Activated naive CD8-positive, alpha-beta T cell treated with anti-CD3 and anti-CD28 coated beads for 36 hours (primary cell): ENCODE measurements around the gene JPH4. TPM values are rescaled to one million over a fixed set of nuclear protein-coding genes. Genes with fewer than 3 reads are reported as not detected.
"Not testable (repeated sequence)": the region's sequence is repeated elsewhere in the genome, so short reads cannot be mapped to it uniquely, and the experiment has no call there.

ENCODE experiments used
- DNase-seq: peaks from one replicate; pipeline ENCODE4 v3.0.0; 2021
- H3K27ac Mint-ChIP-seq: one replicate; pipeline ENCODE4 v1.8.0; 2022; ENCODE audit warnings: mild to moderate bottlenecking, moderate library complexity, mixed read lengths
- H3K27me3 Mint-ChIP-seq: one replicate; pipeline ENCODE4 v1.8.0; 2022; ENCODE audit warnings: mild to moderate bottlenecking, mixed read lengths
- H3K36me3 Mint-ChIP-seq: one replicate; pipeline ENCODE4 v1.8.0; 2021; ENCODE audit warnings: mild to moderate bottlenecking, mixed read lengths
- H3K4me1 Mint-ChIP-seq: one replicate; pipeline ENCODE4 v1.8.0; 2021; ENCODE audit warnings: mixed read lengths
- H3K4me3 Mint-ChIP-seq: one replicate; pipeline ENCODE4 v1.8.0; 2022; ENCODE audit warnings: mild to moderate bottlenecking, moderate library complexity, mixed read lengths
- H3K9me3 Mint-ChIP-seq: one replicate; pipeline ENCODE4 v1.8.0; 2022; ENCODE audit warnings: mixed read lengths
- total RNA-seq, 2 experiments: library from RNA; stranded (reverse); gene quantifications; one replicate each; pipeline ENCODE4 v1.2.3, GENCODE V29; 2021

The JPH4 gene
- total RNA-seq, 2 experiments from 2014 or later: 0.72 to 0.74 TPM

- peaks cover 27% of the 10 kb centered on the region for H3K4me1 Mint-ChIP-seq
- peaks cover 7% of the 10 kb centered on the region for H3K36me3 Mint-ChIP-seq
- no peak for DNase-seq
- peaks cover 12% of the 10 kb centered on the region for H3K9me3 Mint-ChIP-seq
- H3K27ac Mint-ChIP-seq: no peak overlapping the region
- no peak overlapping the region for H3K4me3 Mint-ChIP-seq
- H3K27me3 Mint-ChIP-seq: no peaks in the 10 kb centered on the region
Measured at GRCh38 chr14:23612802-23613201, 34.2 kb upstream of the JPH4 start.

- H3K4me1 Mint-ChIP-seq: peaks cover 27% of the 10 kb centered on the region
- DNase-seq: no peak
- H3K9me3 Mint-ChIP-seq: peaks cover 12% of the 10 kb centered on the region
- no peaks in the 10 kb centered on the region for H3K27me3 Mint-ChIP-seq
- no peak overlapping the region for H3K27ac Mint-ChIP-seq
- H3K4me3 Mint-ChIP-seq: no peak overlapping the region
- H3K36me3 Mint-ChIP-seq: peaks cover 7% of the 10 kb centered on the region
Measured at GRCh38 chr14:23612354-23612732, 33.8 kb upstream of the JPH4 start.

GRCh38 chr14:23610815-23611289 is 32.3 kb upstream of the JPH4 start:
- peaks cover 36% of the 10 kb centered on the region for H3K4me1 Mint-ChIP-seq
- H3K9me3 Mint-ChIP-seq: peaks cover 12% of the 10 kb centered on the region
- DNase-seq: no peak
- H3K27me3 Mint-ChIP-seq: no peaks in the 10 kb centered on the region
- H3K36me3 Mint-ChIP-seq: peaks cover 7% of the 10 kb centered on the region
- no peak overlapping the region for H3K4me3 Mint-ChIP-seq
- peak overlapping the region; percentile 88 for H3K27ac Mint-ChIP-seq

- DNase-seq: no peak
- peaks cover 7% of the 10 kb centered on the region for H3K36me3 Mint-ChIP-seq
- H3K4me3 Mint-ChIP-seq: peak overlapping the region; percentile 48
- H3K4me1 Mint-ChIP-seq: peaks cover 39% of the 10 kb centered on the region
- H3K27me3 Mint-ChIP-seq: no peaks in the 10 kb centered on the region
- H3K27ac Mint-ChIP-seq: peak overlapping the region; percentile 88
- peaks cover 12% of the 10 kb centered on the region for H3K9me3 Mint-ChIP-seq
Measured at GRCh38 chr14:23610090-23610814, 31.7 kb upstream of the JPH4 start.

GRCh38 chr14:23609411-23610089 is 31.0 kb upstream of the JPH4 start:
- not testable (repeated sequence) for H3K4me3 Mint-ChIP-seq, H3K36me3 Mint-ChIP-seq, DNase-seq, H3K27me3 Mint-ChIP-seq
- H3K4me1 Mint-ChIP-seq: peaks cover 39% of the 10 kb centered on the region
- peak overlapping the region; percentile 88 for H3K27ac Mint-ChIP-seq
- H3K9me3 Mint-ChIP-seq: peaks cover 12% of the 10 kb centered on the region

GRCh38 chr14:23609001-23609400 is 30.4 kb upstream of the JPH4 start:
- Mint-ChIP-seq H3K9me3 (peaks cover 12% of the 10 kb centered on the region), H3K27me3 (no peaks in the 10 kb centered on the region), H3K36me3 (peaks cover 7% of the 10 kb centered on the region), H3K27ac (peak overlapping the region; percentile 65), H3K4me1 (peaks cover 39% of the 10 kb centered on the region), H3K4me3 (no peak overlapping the region)
- DNase-seq: no peak

GRCh38 chr14:23608454-23608853 is 29.9 kb upstream of the JPH4 start:
- Mint-ChIP-seq H3K27me3 (no peaks in the 10 kb centered on the region), H3K36me3 (peaks cover 7% of the 10 kb centered on the region), H3K4me3 (no peak overlapping the region), H3K27ac (no peak overlapping the region), H3K9me3 (peaks cover 12% of the 10 kb centered on the region), H3K4me1 (peaks cover 38% of the 10 kb centered on the region)
- no peak for DNase-seq

GRCh38 chr14:23605931-23606585 is 27.5 kb upstream of the JPH4 start:
- no peak overlapping the region for H3K4me3 Mint-ChIP-seq
- peaks cover 36% of the 10 kb centered on the region for H3K4me1 Mint-ChIP-seq
- peak; percentile 14 for DNase-seq

GRCh38 chr14:23604675-23605170 is 26.1 kb upstream of the JPH4 start:
- no peak for DNase-seq
- peaks cover 25% of the 10 kb centered on the region for H3K4me1 Mint-ChIP-seq
- peaks cover 5% of the 10 kb centered on the region for H3K36me3 Mint-ChIP-seq
- peaks cover 8% of the 10 kb centered on the region for H3K9me3 Mint-ChIP-seq
- no peaks in the 10 kb centered on the region for H3K27me3 Mint-ChIP-seq
- H3K4me3 Mint-ChIP-seq: no peak overlapping the region
- H3K27ac Mint-ChIP-seq: no peak overlapping the region

More at GRCh38 chr14:23605931-23606585, 27.5 kb upstream of the JPH4 start:
- Mint-ChIP-seq H3K27me3 (no peaks in the 10 kb centered on the region), H3K36me3 (peaks cover 7% of the 10 kb centered on the region), H3K27ac (peak overlapping the region; percentile 72), H3K9me3 (peaks cover 12% of the 10 kb centered on the region)

- peaks cover 5% of the 10 kb centered on the region for H3K36me3 Mint-ChIP-seq
- H3K27me3 Mint-ChIP-seq: no peaks in the 10 kb centered on the region
- no peak overlapping the region for H3K27ac Mint-ChIP-seq
- peaks cover 5% of the 10 kb centered on the region for H3K9me3 Mint-ChIP-seq
- H3K4me1 Mint-ChIP-seq: peaks cover 19% of the 10 kb centered on the region
- no peak overlapping the region for H3K4me3 Mint-ChIP-seq
- DNase-seq: no peak
Measured at GRCh38 chr14:23604148-23604547, 25.6 kb upstream of the JPH4 start.

- Mint-ChIP-seq H3K27me3 (no peaks in the 10 kb centered on the region), H3K4me3 (no peak overlapping the region), H3K36me3 (peaks cover 2% of the 10 kb centered on the region), H3K4me1 (peaks cover 14% of the 10 kb centered on the region), H3K9me3 (peaks cover 2% of the 10 kb centered on the region), H3K27ac (no peak overlapping the region)
- no peak for DNase-seq
Measured at GRCh38 chr14:23603103-23603502, 24.5 kb upstream of the JPH4 start.

GRCh38 chr14:23602181-23603095 is 23.8 kb upstream of the JPH4 start:
- Mint-ChIP-seq H3K9me3 (peaks cover 2% of the 10 kb centered on the region), H3K27ac (no peak overlapping the region), H3K27me3 (no peaks in the 10 kb centered on the region), H3K4me1 (peaks cover 14% of the 10 kb centered on the region), H3K4me3 (no peak overlapping the region), H3K36me3 (peaks cover 2% of the 10 kb centered on the region)
- no peak for DNase-seq

GRCh38 chr14:23601845-23602180 is 23.2 kb upstream of the JPH4 start:
- no peak for DNase-seq

GRCh38 chr14:23601424-23601823 is 22.8 kb upstream of the JPH4 start:
- H3K9me3 Mint-ChIP-seq: peaks cover 2% of the 10 kb centered on the region
- H3K27ac Mint-ChIP-seq: no peak overlapping the region
- no peaks in the 10 kb centered on the region for H3K27me3 Mint-ChIP-seq
- peaks cover 2% of the 10 kb centered on the region for H3K36me3 Mint-ChIP-seq
- DNase-seq: no peak
- peaks cover 10% of the 10 kb centered on the region for H3K4me1 Mint-ChIP-seq
- H3K4me3 Mint-ChIP-seq: no peak overlapping the region

More at GRCh38 chr14:23601845-23602180, 23.2 kb upstream of the JPH4 start:
- H3K9me3 Mint-ChIP-seq: peaks cover 2% of the 10 kb centered on the region
- H3K36me3 Mint-ChIP-seq: peaks cover 2% of the 10 kb centered on the region
- H3K4me3 Mint-ChIP-seq: no peak overlapping the region
- no peaks in the 10 kb centered on the region for H3K27me3 Mint-ChIP-seq
- no peak overlapping the region for H3K27ac Mint-ChIP-seq
- H3K4me1 Mint-ChIP-seq: peaks cover 13% of the 10 kb centered on the region
